IPS DF 4.7 (cell line): Measurements from ENCODE around the gene RAD51B.

Experiments used
- DNase-seq: peaks from one replicate; pipeline ENCODE4 v3.0.0-alpha.2; 2013; ENCODE audit warnings: low spot score; ENCODE audit errors: extremely low read depth

The RAD51B gene

GRCh38 chr14:68777644-68778043 lies 958.1 kb downstream of the RAD51B start:
- no peak for DNase-seq
